Measurements from ENCODE around the gene DISC1. TPM values are rescaled to one million over a fixed set of nuclear protein-coding genes. Genes with fewer than 3 reads are reported as not detected.

The DISC1 gene
- total and polyA plus RNA-seq, 2 of the 13 experiments (the other 11 are each of a cell fraction or from before 2014, with no cell fraction given): 4.2 to 4.6 TPM

- TF ChIP-seq, protein P1, sequence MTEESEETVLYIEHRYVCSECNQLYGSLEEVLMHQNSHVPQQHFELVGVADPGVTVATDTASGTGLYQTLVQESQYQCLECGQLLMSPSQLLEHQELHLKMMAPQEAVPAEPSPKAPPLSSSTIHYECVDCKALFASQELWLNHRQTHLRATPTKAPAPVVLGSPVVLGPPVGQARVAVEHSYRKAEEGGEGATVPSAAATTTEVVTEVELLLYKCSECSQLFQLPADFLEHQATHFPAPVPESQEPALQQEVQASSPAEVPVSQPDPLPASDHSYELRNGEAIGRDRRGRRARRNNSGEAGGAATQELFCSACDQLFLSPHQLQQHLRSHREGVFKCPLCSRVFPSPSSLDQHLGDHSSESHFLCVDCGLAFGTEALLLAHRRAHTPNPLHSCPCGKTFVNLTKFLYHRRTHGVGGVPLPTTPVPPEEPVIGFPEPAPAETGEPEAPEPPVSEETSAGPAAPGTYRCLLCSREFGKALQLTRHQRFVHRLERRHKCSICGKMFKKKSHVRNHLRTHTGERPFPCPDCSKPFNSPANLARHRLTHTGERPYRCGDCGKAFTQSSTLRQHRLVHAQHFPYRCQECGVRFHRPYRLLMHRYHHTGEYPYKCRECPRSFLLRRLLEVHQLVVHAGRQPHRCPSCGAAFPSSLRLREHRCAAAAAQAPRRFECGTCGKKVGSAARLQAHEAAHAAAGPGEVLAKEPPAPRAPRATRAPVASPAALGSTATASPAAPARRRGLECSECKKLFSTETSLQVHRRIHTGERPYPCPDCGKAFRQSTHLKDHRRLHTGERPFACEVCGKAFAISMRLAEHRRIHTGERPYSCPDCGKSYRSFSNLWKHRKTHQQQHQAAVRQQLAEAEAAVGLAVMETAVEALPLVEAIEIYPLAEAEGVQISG (CRISPR knock-in tag; IDR thresholded peaks at IDR 0.05): peak; percentile 23; the same call in 1 of the 2 replicates
- TF ChIP-seq MAZ (IDR thresholded peaks at IDR 0.05; ENCODE audit: borderline replicate concordance, low read depth, low read length): no peak
- TF ChIP-seq MAZ (CRISPR knock-in tag; IDR thresholded peaks at IDR 0.05; ENCODE audit: low read depth): no peak
- TF ChIP-seq RBFOX2 (IDR thresholded peaks at IDR 0.05; ENCODE audit: low read depth, low read length): no peak
- TF ChIP-seq ZSCAN31 (CRISPR knock-in tag; IDR thresholded peaks at IDR 0.05; ENCODE audit: low read depth): no peak
- no peak for TF ChIP-seq THAP11 (CRISPR knock-in tag; IDR thresholded peaks at IDR 0.05)
- 0 out of 2 replicates have a peak, but pooled peaks have one; percentile 23 for TF ChIP-seq ZFX (CRISPR knock-in tag; IDR thresholded peaks at IDR 0.05; ENCODE audit: low read depth)
- TF ChIP-seq KMT2B (CRISPR knock-in tag; IDR thresholded peaks at IDR 0.05): no peak
- no peak for TF ChIP-seq ZNF414 (CRISPR knock-in tag; IDR thresholded peaks at IDR 0.05)
- TF ChIP-seq NR2F6 (IDR thresholded peaks at IDR 0.05): no peak
- TF ChIP-seq NR2F6 (CRISPR knock-in tag; IDR thresholded peaks at IDR 0.05): no peak
- no peak for TF ChIP-seq NR3C1 (CRISPR knock-in tag; IDR thresholded peaks at IDR 0.05)
- TF ChIP-seq, protein P2, sequence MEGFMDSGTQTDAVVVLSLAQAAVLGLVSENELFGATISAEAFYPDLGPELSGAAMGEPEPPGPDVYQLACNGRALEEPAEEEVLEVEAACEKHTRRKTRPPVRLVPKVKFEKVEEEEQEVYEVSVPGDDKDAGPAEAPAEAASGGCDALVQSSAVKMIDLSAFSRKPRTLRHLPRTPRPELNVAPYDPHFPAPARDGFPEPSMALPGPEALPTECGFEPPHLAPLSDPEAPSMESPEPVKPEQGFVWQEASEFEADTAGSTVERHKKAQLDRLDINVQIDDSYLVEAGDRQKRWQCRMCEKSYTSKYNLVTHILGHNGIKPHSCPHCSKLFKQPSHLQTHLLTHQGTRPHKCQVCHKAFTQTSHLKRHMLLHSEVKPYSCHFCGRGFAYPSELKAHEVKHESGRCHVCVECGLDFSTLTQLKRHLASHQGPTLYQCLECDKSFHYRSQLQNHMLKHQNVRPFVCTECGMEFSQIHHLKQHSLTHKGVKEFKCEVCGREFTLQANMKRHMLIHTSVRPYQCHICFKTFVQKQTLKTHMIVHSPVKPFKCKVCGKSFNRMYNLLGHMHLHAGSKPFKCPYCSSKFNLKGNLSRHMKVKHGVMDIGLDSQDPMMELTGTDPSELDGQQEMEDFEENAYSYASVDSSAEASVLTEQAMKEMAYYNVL (CRISPR knock-in tag; IDR thresholded peaks at IDR 0.05; ENCODE audit: borderline replicate concordance): no peak
- peak; percentile 70 for TF ChIP-seq ZNF687 (CRISPR knock-in tag; IDR thresholded peaks at IDR 0.05)
- no peak for TF ChIP-seq ZNF432 (CRISPR knock-in tag; IDR thresholded peaks at IDR 0.05; ENCODE audit: borderline replicate concordance)
- TF ChIP-seq FOXK2 (IDR thresholded peaks at IDR 0.05): no peak
- no peak for TF ChIP-seq BRD4 (CRISPR knock-in tag; IDR thresholded peaks at IDR 0.05)
- TF ChIP-seq MZF1 (CRISPR knock-in tag; IDR thresholded peaks at IDR 0.05; ENCODE audit: borderline replicate concordance): no peak
- TF ChIP-seq ZNF891 (CRISPR knock-in tag; IDR thresholded peaks at IDR 0.05): peak; percentile 23; the same call in 1 of the 2 replicates
- no peak for TF ChIP-seq ZNF547 (CRISPR knock-in tag; IDR thresholded peaks at IDR 0.05)
- TF ChIP-seq ZBTB7A (CRISPR knock-in tag; IDR thresholded peaks at IDR 0.05): no peak
These were observed 180.3 kb downstream of the DISC1 start (continued) for GRCh38 chr1:231806623-231807495.
